Parathyroid adenoma (tissue), 2 donors: ENCODE data around the gene TMCO6.
"Not testable (repeated sequence)": the region's sequence is repeated elsewhere in the genome, so short reads cannot be mapped to it uniquely, and the experiment has no call there.

Source experiments
- H2AFZ ChIP-seq: fragments of 300-600 bp; sonication (generic); one replicate; pipeline ENCODE4 v1.7.0; 2017; ENCODE audit warnings: antibody characterized with exemption, mild to moderate bottlenecking
- H3K27ac ChIP-seq: fragments of 300-600 bp; sonication (generic); one replicate; pipeline ENCODE4 v1.7.0; 2017
- H3K27me3 ChIP-seq: fragments of 300-600 bp; sonication (generic); one replicate; pipeline ENCODE4 v1.7.0; 2017; ENCODE audit warnings: low read length; ENCODE audit not compliant: control insufficient read depth, insufficient read depth
- H3K36me3 ChIP-seq: fragments of 300-600 bp; sonication (generic); one replicate; pipeline ENCODE4 v1.7.0; 2017; ENCODE audit warnings: low read length; ENCODE audit not compliant: control insufficient read depth, insufficient read depth
- H3K4me1 ChIP-seq: fragments of 300-600 bp; sonication (generic); one replicate; pipeline ENCODE4 v1.7.0; 2017; ENCODE audit warnings: control low read depth
- H3K4me2 ChIP-seq: fragments of 300-600 bp; sonication (generic); one replicate; pipeline ENCODE4 v1.7.0; 2017; ENCODE audit warnings: low read length
- H3K4me3 ChIP-seq: fragments of 300-600 bp; sonication (generic); one replicate; pipeline ENCODE4 v1.7.0; 2017; ENCODE audit warnings: low read depth, low read length
- H3K79me2 ChIP-seq: fragments of 300-600 bp; sonication (generic); one replicate; pipeline ENCODE4 v1.7.0; 2017; ENCODE audit warnings: control low read depth
- H3K9ac ChIP-seq: fragments of 300-600 bp; sonication (generic); one replicate; pipeline ENCODE4 v1.7.0; 2017; ENCODE audit warnings: mild to moderate bottlenecking
- H3K9me3 ChIP-seq: fragments of 300-600 bp; sonication (generic); one replicate; pipeline ENCODE4 v1.7.0; 2017; ENCODE audit warnings: low read length; ENCODE audit not compliant: control insufficient read depth
- TF ChIP-seq, protein P1 (sequence below): fragments of 300-600 bp; sonication (generic); IDR thresholded peaks from one replicate; pipeline ENCODE4 v1.7.0; 2017; ENCODE audit warnings: antibody characterized with exemption, mild to moderate bottlenecking
- donor health status: primary hyperparathyroidism.

TMCO6 gene

DNA sequence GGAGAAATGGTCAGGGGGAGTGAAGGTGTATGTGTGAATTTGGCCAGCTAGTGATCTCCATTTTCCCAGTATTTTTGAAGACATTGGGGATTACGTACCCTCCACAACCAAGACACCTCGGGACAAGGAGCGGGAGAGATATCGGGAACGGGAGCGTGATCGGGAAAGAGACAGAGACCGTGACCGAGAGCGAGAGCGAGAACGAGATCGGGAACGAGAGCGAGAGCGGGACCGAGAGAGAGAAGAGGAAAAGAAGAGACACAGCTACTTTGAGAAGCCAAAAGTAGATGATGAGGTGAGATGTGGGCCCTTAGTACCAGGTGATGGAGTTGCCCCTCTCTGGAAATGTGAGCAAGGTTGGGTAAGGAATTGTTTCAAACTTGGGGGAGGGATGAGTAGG lies 19.6 kb downstream of the TMCO6 start:
- no peaks in the 10 kb centered on the region for H3K79me2 ChIP-seq
- no peaks in the 10 kb centered on the region for H3K36me3 ChIP-seq
- H3K4me3 ChIP-seq = no peak overlapping the region
- no peaks in the 10 kb centered on the region for H3K27me3 ChIP-seq
- TF ChIP-seq, protein P1, sequence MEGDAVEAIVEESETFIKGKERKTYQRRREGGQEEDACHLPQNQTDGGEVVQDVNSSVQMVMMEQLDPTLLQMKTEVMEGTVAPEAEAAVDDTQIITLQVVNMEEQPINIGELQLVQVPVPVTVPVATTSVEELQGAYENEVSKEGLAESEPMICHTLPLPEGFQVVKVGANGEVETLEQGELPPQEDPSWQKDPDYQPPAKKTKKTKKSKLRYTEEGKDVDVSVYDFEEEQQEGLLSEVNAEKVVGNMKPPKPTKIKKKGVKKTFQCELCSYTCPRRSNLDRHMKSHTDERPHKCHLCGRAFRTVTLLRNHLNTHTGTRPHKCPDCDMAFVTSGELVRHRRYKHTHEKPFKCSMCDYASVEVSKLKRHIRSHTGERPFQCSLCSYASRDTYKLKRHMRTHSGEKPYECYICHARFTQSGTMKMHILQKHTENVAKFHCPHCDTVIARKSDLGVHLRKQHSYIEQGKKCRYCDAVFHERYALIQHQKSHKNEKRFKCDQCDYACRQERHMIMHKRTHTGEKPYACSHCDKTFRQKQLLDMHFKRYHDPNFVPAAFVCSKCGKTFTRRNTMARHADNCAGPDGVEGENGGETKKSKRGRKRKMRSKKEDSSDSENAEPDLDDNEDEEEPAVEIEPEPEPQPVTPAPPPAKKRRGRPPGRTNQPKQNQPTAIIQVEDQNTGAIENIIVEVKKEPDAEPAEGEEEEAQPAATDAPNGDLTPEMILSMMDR = no peak
- H2AFZ ChIP-seq = no peak overlapping the region
- H3K9ac ChIP-seq = no peak overlapping the region
- no peak overlapping the region for H3K4me2 ChIP-seq
- H3K9me3 ChIP-seq = no peaks in the 10 kb centered on the region
- no peaks in the 10 kb centered on the region for H3K4me1 ChIP-seq
- no peak overlapping the region for H3K27ac ChIP-seq

DNA sequence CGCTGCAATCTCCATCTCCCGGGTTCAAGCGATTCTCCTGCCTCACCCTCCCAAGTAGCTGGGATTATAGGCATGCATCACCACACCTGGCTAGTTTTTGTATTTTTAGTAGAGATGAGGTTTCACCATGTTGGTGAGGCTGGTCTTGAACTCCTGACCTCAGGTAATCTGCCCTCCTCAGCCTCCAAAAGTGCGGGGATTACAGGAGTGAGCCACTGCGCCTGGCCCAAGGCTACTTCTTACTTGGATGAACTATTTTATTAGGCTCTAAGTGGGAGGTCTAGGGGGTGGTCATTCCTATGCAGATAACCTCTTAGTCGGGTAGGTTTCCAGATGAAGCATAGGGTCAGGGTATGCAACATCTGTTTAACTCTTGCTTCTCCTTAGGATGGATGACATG lies 21.1 kb downstream of the TMCO6 start:
- H3K9ac ChIP-seq, H3K4me2 ChIP-seq, H2AFZ ChIP-seq, H3K4me3 ChIP-seq, H3K27ac ChIP-seq, H3K79me2 ChIP-seq, H3K27me3 ChIP-seq, H3K36me3 ChIP-seq, H3K9me3 ChIP-seq, H3K4me1 ChIP-seq: not testable (repeated sequence)

DNA sequence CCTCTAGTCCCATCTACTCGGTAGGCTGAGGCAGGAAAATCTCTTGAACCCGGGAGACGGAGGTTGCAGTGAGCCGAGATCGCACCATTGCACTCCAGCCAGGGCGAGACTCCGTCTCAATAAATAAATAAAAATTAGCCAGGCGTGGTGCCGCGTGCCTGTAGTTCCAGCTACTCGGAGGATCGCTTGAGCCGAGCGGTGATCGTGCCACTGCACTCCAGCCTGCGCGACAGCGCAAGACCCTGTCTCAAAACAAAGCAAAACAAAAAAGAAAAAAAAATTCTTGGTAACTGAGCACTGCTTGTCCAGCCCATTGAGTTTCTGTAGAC lies 24.7 kb downstream of the TMCO6 start:
- Histone ChIP-seq H3K9ac (peak overlapping the region; percentile 2), H3K27ac (peak overlapping the region; percentile 88), H3K36me3 (no peaks in the 10 kb centered on the region), H3K4me3 (peak overlapping the region; percentile 96), H3K4me1 (no peaks in the 10 kb centered on the region), H3K4me2 (peak overlapping the region; percentile 100), H2AFZ (peak overlapping the region; percentile 67), H3K9me3 (no peaks in the 10 kb centered on the region), H3K79me2 (peaks cover 4% of the 10 kb centered on the region), H3K27me3 (no peaks in the 10 kb centered on the region)
- TF ChIP-seq, protein P1 = no peak

DNA sequence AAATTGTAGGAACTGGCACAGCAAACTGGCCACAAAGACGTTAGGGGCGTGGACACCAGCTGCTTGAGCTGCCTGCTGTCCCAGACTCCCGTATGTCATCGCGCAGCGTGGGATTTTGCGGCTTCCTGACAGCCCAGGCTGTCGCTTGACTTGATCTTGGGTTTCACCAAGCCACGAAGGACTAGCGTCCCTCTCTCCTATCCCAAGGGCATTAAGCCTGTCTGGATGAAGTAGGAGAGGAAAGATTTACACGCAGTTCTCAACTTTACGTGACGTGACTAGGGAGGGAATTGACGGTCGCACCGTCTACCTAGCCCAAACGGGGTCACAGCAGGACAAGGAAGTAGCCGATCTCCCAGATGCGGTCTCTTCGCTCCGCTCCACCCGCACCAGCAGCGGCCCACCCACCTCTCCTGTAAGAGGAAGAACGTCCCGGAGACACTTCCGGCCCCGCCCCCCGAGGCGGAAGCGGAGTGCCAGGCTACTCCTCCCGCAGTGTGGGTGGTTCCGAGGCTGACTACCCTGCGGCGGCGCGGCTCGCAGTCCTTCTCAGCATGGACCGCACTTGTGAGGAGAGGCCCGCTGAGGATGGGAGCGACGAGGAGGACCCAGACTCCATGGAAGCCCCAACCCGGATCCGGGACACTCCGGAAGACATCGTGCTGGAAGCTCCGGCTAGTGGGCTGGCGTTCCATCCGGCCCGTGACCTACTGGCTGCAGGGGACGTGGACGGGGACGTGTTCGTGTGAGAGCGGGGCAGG lies 25.3 kb downstream of the TMCO6 start, which contains the start of gene WDR55:
TSS of gene WDR55 (plus strand) at position 546 of the 761 bp plus-strand sequence. CDS start at position 555, 9 bp downstream.
- Histone ChIP-seq H3K79me2 (peaks cover 4% of the 10 kb centered on the region), H2AFZ (peak within 1 kb of the TSS; percentile 67), H3K27me3 (no peaks in the 10 kb centered on the region), H3K4me3 (peak within 1 kb of the TSS; percentile 96), H3K9ac (peak within 1 kb of the TSS; percentile 2), H3K4me1 (no peaks in the 10 kb centered on the region), H3K27ac (peak within 1 kb of the TSS; percentile 88), H3K36me3 (no peaks in the 10 kb centered on the region), H3K9me3 (no peaks in the 10 kb centered on the region), H3K4me2 (peak within 1 kb of the TSS; percentile 100)
- TF ChIP-seq, protein P1 = no peak

DNA sequence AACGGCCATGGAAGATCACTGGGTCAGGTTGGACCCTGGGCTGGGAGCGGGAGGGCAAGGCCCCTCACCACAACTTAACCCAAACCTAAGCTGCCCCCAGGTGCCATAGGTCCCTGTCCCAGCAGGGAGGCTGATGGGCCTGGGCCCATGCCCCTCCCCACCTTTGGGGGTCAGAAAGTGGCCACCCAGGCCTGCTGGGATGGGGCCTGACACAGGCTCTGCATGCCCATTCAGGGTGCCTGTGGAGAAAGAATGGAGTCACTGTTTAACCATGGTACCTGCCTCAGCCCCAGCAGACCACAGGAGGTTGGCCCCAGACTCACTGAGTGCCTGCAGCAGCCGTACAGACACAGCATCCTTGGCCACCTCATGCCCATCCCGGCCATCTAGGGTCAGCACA lies 31.8 kb downstream of the TMCO6 start:
- H3K36me3 ChIP-seq, H2AFZ ChIP-seq, H3K4me1 ChIP-seq, H3K27me3 ChIP-seq, H3K27ac ChIP-seq, H3K4me3 ChIP-seq, H3K9ac ChIP-seq, H3K9me3 ChIP-seq, H3K79me2 ChIP-seq, H3K4me2 ChIP-seq: not testable (repeated sequence)
